Spleen (tissue), 7 donors: ENCODE measurements around the gene PIK3CB.

ENCODE experiments used
- POLR2A ChIP-seq, 3 donors: fragments of 450-650 bp; IDR thresholded peaks; one replicate each; pipeline ENCODE4 v1.5.1; 2017; ENCODE audit warnings: antibody characterized with exemption in 3 of 3, mild to moderate bottlenecking in 1 of 3
- POLR2AphosphoS5 ChIP-seq, 3 donors: sonication (generic); formaldehyde crosslinking; IDR thresholded peaks; one replicate each; pipeline ENCODE4 v1.5.1; 2017; ENCODE audit warnings: antibody characterized with exemption in 3 of 3
- TF ChIP-seq, protein P1 (sequence below), 11 experiments: fragments of 200-600 bp in 7 of 11; fragments of 450-650 bp in 4 of 11; sonication (generic) in 4 of 11; IDR thresholded peaks in 8 of 11; conservative IDR thresholded peaks in 3 of 11; 1 replicate in 7 of 11; 2 replicates in 4 of 11; pipeline versions ENCODE4 v1.4.0 to v1.8.0; 2016 to 2021; ENCODE audit warnings: antibody characterized with exemption in 11 of 11, inconsistent platforms in 4 of 11, mild to moderate bottlenecking in 1 of 11
- donor health status: DM: no; HTN: no; CAD: no; lungs with moderate emphysema.
- donor health status: DM: no; HTN: no; CAD: no.
- donor health status: DM: no; HTN: no; CAD: no.

DNA sequence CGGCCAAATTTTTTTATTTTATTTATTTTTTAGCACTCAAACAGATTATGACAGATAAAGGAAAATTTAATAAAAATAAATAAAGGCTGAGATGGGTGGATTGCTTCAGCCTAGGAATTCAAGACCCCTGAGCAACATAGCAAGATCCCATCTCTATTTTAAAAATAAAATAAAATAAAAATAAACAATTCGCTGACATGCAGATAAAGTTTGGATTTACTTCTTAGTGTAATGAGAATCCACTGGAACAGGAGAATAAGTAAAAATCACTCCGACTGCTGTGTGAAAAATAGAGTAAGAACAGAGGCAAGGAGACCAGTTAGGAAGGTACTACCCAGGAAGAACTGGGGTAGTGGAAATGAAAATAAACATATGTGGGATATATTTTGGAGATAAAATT, 5.6 kb downstream of the PIK3CB start:
- TF ChIP-seq, protein P1, sequence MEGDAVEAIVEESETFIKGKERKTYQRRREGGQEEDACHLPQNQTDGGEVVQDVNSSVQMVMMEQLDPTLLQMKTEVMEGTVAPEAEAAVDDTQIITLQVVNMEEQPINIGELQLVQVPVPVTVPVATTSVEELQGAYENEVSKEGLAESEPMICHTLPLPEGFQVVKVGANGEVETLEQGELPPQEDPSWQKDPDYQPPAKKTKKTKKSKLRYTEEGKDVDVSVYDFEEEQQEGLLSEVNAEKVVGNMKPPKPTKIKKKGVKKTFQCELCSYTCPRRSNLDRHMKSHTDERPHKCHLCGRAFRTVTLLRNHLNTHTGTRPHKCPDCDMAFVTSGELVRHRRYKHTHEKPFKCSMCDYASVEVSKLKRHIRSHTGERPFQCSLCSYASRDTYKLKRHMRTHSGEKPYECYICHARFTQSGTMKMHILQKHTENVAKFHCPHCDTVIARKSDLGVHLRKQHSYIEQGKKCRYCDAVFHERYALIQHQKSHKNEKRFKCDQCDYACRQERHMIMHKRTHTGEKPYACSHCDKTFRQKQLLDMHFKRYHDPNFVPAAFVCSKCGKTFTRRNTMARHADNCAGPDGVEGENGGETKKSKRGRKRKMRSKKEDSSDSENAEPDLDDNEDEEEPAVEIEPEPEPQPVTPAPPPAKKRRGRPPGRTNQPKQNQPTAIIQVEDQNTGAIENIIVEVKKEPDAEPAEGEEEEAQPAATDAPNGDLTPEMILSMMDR (IDR thresholded peaks at IDR 0.05 in 8 of 11, conservative IDR thresholded peaks at IDR 0.05 in 3 of 11), result no peak
- no peak for TF ChIP-seq POLR2A (IDR thresholded peaks at IDR 0.05)
- TF ChIP-seq POLR2AphosphoS5 (IDR thresholded peaks at IDR 0.05), result no peak
